K562 (cell line): ENCODE data around the gene HS3ST2. TPM values are rescaled to one million over a fixed set of nuclear protein-coding genes. Genes with fewer than 3 reads are reported as not detected.

Experiments
- ARID2 ChIP-seq: fragments of 450-650 bp; IDR thresholded peaks from 2 replicates; pipeline ENCODE4 v1.6.1; 2017; ENCODE audit warnings: antibody characterized with exemption, mild to moderate bottlenecking
- BACH1 ChIP-seq: fragments of 200-800 bp; sonication (Bioruptor generic); IDR thresholded peaks from 2 replicates; pipeline ENCODE4 v1.6.1; 2016; ENCODE audit warnings: missing genetic modification characterization, missing compliant biosample characterization
- BRF1 ChIP-seq: IDR thresholded peaks from 3 replicates; pipeline ENCODE4 v1.6.1; 2011; ENCODE audit warnings: borderline replicate concordance, mild to moderate bottlenecking; ENCODE audit not compliant: insufficient read length; ENCODE audit errors: extremely low read depth
- IRF2 ChIP-seq: sonication (generic); formaldehyde crosslinking; IDR thresholded peaks from 2 replicates; pipeline ENCODE4 v1.8.1; 2022; ENCODE audit warnings: mild to moderate bottlenecking, missing genetic modification reagents
- MTA2 ChIP-seq: fragments of 450-650 bp; IDR thresholded peaks from 2 replicates; pipeline ENCODE4 v1.6.1; 2016; ENCODE audit warnings: low read depth
- NFYB ChIP-seq: IDR thresholded peaks from 2 replicates; pipeline ENCODE4 v1.6.1; 2011; ENCODE audit warnings: mild to moderate bottlenecking, moderate library complexity; ENCODE audit not compliant: insufficient read length; ENCODE audit errors: extremely low read depth
- NR2C1 ChIP-seq, 2 experiments: fragments of 450-650 bp; IDR thresholded peaks; 2 replicates each; pipeline ENCODE4 v1.6.1; 2017; ENCODE audit warnings: mild to moderate bottlenecking in 2 of 2, antibody characterized with exemption in 1 of 2, inconsistent platforms in 1 of 2, missing compliant biosample characterization in 1 of 2, missing genetic modification characterization in 1 of 2
- POLR2G ChIP-seq: fragments of 200-400 bp; formaldehyde crosslinking; IDR thresholded peaks from 2 replicates; pipeline ENCODE4 v1.6.1; 2017; ENCODE audit warnings: low read depth, mild to moderate bottlenecking, antibody characterized with exemption, low read length, moderate library complexity
- polyA plus RNA-seq, 8 experiments: library from polyadenylated mRNA; depleted of rRNA in 4 of 8; stranded (reverse) in 5 of 8; unstranded in 3 of 8; fragments of >200 nt; fragmentation: Nextera tagmentation in 2 of 8; fragmentation: Illumina TruSeq in 1 of 8; extraction: Ambion mirVana in 2 of 8; extraction: Trizol in 1 of 8; gene quantifications; 2 replicates each; pipeline versions ENCODE4 v1.2.1 to v1.2.3, GENCODE V29; 2011 to 2014; ENCODE audit warnings: inconsistent platforms in 1 of 8, missing spikeins in 1 of 8
- total RNA-seq, 7 experiments: library from RNA; depleted of rRNA in 6 of 7; stranded (reverse); fragments of >200 nt in 6 of 7; fragmentation: Illumina TruSeq in 2 of 7; extraction: Trizol in 2 of 7; gene quantifications; 2 replicates each; pipeline versions ENCODE4 v1.2.1 to v1.2.3, GENCODE V29; 2011 to 2021; ENCODE audit warnings: low replicate concordance in 1 of 7
- TF ChIP-seq, protein P1 (sequence below), 2 experiments: fragments of 150-350 bp in 1 of 2; IDR thresholded peaks; 2 replicates each; pipeline ENCODE4 v1.6.1; 2012 to 2016; ENCODE audit warnings: low read depth in 2 of 2, low read length in 2 of 2, mild to moderate bottlenecking in 1 of 2, moderate library complexity in 1 of 2
- TF ChIP-seq, protein P2 (sequence below): fragments of 450-650 bp; IDR thresholded peaks from 2 replicates; pipeline ENCODE4 v1.6.1; 2016; ENCODE audit warnings: low read depth
- TF ChIP-seq, protein P3 (sequence below), 2 experiments: fragments of 200-800 bp in 1 of 2; sonication (Bioruptor generic) in 1 of 2; sonication (generic) in 1 of 2; formaldehyde crosslinking in 1 of 2; IDR thresholded peaks in 1 of 2; conservative IDR thresholded peaks in 1 of 2; 2 replicates each; pipeline versions ENCODE4 v1.5.0 to v1.6.1; 2016 to 2020; ENCODE audit warnings: missing compliant biosample characterization in 1 of 2, missing genetic modification characterization in 1 of 2, missing genetic modification reagents in 1 of 2
- TF ChIP-seq, protein P4 (sequence below): fragments of 450-650 bp; formaldehyde crosslinking; conservative IDR thresholded peaks from 2 replicates; pipeline ENCODE4 v1.4.0; 2022; ENCODE audit warnings: mild to moderate bottlenecking, missing genetic modification characterization

The HS3ST2 gene
- total and polyA plus RNA-seq, 9 of the 15 experiments (the other 6 are each of a cell fraction or from before 2014, with no cell fraction given), result not detected

DNA sequence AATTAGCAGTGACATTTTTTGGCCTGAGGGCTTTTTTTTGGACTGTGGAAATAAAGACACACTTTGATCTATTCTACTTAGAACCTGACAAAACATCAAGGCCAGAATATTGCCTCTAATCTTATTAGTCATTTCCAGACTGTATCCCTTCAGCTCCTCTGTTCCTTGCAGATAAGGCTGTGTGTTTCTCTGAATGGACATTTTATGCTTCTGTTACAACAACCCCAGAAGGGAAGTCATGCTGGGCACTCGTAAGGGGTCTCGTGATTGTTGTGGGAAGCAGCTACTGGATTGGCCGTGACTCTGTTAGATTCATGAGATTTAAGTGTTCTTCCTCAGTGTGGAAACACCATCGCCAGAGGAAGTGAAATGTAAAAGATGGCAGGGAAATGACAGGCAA, 31.6 kb upstream of the HS3ST2 start (continued):
- TF ChIP-seq, protein P1, sequence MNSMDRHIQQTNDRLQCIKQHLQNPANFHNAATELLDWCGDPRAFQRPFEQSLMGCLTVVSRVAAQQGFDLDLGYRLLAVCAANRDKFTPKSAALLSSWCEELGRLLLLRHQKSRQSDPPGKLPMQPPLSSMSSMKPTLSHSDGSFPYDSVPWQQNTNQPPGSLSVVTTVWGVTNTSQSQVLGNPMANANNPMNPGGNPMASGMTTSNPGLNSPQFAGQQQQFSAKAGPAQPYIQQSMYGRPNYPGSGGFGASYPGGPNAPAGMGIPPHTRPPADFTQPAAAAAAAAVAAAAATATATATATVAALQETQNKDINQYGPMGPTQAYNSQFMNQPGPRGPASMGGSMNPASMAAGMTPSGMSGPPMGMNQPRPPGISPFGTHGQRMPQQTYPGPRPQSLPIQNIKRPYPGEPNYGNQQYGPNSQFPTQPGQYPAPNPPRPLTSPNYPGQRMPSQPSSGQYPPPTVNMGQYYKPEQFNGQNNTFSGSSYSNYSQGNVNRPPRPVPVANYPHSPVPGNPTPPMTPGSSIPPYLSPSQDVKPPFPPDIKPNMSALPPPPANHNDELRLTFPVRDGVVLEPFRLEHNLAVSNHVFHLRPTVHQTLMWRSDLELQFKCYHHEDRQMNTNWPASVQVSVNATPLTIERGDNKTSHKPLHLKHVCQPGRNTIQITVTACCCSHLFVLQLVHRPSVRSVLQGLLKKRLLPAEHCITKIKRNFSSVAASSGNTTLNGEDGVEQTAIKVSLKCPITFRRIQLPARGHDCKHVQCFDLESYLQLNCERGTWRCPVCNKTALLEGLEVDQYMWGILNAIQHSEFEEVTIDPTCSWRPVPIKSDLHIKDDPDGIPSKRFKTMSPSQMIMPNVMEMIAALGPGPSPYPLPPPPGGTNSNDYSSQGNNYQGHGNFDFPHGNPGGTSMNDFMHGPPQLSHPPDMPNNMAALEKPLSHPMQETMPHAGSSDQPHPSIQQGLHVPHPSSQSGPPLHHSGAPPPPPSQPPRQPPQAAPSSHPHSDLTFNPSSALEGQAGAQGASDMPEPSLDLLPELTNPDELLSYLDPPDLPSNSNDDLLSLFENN (IDR thresholded peaks at IDR 0.05; ENCODE audit: low read depth in 2 of 2, low read length in 2 of 2), result no peak
- TF ChIP-seq, protein P2, sequence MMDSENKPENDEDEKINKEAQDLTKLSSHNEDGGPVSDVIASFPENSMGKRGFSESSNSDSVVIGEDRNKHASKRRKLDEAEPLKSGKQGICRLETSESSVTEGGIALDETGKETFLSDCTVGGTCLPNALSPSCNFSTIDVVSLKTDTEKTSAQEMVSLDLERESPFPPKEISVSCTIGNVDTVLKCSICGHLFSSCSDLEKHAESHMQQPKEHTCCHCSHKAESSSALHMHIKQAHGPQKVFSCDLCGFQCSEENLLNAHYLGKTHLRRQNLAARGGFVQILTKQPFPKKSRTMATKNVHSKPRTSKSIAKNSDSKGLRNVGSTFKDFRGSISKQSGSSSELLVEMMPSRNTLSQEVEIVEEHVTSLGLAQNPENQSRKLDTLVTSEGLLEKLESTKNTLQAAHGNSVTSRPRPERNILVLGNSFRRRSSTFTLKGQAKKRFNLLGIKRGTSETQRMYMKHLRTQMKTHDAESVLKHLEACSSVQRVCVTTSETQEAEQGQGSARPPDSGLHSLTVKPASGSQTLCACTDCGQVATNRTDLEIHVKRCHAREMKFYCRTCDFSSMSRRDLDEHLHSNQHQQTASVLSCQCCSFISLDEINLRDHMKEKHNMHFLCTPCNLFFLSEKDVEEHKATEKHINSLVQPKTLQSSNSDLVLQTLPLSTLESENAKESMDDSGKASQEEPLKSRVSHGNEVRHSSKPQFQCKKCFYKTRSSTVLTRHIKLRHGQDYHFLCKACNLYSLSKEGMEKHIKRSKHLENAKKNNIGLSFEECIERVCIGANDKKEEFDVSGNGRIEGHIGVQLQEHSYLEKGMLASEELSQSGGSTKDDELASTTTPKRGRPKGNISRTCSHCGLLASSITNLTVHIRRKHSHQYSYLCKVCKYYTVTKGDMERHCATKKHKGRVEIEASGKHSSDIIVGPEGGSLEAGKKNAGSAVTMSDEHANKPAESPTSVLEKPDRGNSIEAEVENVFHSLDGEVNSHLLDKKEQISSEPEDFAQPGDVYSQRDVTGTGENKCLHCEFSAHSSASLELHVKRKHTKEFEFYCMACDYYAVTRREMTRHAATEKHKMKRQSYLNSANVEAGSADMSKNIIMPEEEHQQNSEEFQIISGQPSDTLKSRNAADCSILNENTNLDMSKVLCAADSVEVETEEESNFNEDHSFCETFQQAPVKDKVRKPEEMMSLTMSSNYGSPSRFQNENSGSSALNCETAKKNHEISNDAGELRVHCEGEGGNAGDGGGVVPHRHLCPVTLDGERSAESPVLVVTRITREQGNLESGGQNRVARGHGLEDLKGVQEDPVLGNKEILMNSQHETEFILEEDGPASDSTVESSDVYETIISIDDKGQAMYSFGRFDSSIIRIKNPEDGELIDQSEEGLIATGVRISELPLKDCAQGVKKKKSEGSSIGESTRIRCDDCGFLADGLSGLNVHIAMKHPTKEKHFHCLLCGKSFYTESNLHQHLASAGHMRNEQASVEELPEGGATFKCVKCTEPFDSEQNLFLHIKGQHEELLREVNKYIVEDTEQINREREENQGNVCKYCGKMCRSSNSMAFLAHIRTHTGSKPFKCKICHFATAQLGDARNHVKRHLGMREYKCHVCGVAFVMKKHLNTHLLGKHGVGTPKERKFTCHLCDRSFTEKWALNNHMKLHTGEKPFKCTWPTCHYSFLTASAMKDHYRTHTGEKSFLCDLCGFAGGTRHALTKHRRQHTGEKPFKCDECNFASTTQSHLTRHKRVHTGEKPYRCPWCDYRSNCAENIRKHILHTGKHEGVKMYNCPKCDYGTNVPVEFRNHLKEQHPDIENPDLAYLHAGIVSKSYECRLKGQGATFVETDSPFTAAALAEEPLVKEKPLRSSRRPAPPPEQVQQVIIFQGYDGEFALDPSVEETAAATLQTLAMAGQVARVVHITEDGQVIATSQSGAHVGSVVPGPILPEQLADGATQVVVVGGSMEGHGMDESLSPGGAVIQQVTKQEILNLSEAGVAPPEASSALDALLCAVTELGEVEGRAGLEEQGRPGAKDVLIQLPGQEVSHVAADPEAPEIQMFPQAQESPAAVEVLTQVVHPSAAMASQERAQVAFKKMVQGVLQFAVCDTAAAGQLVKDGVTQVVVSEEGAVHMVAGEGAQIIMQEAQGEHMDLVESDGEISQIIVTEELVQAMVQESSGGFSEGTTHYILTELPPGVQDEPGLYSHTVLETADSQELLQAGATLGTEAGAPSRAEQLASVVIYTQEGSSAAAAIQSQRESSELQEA, result no peak
- TF ChIP-seq MTA2, result peak; percentile 67
- TF ChIP-seq, protein P3, sequence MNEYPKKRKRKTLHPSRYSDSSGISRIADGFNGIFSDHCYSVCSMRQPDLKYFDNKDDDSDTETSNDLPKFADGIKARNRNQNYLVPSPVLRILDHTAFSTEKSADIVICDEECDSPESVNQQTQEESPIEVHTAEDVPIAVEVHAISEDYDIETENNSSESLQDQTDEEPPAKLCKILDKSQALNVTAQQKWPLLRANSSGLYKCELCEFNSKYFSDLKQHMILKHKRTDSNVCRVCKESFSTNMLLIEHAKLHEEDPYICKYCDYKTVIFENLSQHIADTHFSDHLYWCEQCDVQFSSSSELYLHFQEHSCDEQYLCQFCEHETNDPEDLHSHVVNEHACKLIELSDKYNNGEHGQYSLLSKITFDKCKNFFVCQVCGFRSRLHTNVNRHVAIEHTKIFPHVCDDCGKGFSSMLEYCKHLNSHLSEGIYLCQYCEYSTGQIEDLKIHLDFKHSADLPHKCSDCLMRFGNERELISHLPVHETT (CRISPR knock-in tag; conservative IDR thresholded peaks at IDR 0.05 in 1 of 2, IDR thresholded peaks at IDR 0.05 in 1 of 2), result no peak
- TF ChIP-seq BACH1 (tag), result no peak
- no peak for TF ChIP-seq IRF2 (CRISPR knock-in tag)
- no peak for TF ChIP-seq POLR2G
- TF ChIP-seq ARID2, result no peak
- no peak for TF ChIP-seq BRF1
- TF ChIP-seq, protein P4, sequence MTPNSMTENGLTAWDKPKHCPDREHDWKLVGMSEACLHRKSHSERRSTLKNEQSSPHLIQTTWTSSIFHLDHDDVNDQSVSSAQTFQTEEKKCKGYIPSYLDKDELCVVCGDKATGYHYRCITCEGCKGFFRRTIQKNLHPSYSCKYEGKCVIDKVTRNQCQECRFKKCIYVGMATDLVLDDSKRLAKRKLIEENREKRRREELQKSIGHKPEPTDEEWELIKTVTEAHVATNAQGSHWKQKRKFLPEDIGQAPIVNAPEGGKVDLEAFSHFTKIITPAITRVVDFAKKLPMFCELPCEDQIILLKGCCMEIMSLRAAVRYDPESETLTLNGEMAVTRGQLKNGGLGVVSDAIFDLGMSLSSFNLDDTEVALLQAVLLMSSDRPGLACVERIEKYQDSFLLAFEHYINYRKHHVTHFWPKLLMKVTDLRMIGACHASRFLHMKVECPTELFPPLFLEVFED, result no peak
- TF ChIP-seq NR2C1 (IDR thresholded peaks at IDR 0.05), result no peak
- TF ChIP-seq NR2C1 (tag; IDR thresholded peaks at IDR 0.05), result no peak
- no peak for TF ChIP-seq NFYB
